ENCODE measurements around the gene PFKFB1.

Gene PFKFB1

DNA sequence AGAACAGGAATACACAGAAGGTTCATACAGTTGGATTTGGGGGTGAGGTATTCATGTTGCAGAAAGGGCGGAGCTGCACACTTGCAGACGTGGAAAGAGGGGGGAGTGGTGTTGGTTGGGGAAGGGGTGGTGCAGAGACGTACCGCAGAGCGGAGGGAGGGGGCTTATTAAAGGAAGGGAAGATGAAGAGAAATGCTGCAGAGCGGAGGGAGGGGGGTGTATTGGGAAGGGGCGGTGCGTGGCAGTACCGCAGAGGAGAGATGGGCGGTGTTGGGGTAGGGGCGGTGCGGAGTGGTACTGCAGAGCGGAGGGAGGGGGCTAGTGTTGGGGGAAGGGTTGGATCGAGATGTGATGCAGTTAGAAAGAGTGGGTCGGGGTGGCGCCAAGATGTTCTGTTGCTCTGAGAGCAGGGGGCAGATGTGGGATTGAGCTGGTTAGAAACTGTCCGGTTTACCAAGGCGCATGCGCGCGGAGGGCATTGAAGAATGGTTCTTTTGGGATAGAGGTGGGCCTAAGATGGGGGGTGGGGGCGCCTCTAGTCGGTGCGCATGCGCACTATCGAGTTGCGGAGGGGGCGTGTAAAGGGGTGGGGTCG is 72.5 kb downstream of the PFKFB1 start:
- peak; percentile 40 to 67 for DNase-seq

DNA sequence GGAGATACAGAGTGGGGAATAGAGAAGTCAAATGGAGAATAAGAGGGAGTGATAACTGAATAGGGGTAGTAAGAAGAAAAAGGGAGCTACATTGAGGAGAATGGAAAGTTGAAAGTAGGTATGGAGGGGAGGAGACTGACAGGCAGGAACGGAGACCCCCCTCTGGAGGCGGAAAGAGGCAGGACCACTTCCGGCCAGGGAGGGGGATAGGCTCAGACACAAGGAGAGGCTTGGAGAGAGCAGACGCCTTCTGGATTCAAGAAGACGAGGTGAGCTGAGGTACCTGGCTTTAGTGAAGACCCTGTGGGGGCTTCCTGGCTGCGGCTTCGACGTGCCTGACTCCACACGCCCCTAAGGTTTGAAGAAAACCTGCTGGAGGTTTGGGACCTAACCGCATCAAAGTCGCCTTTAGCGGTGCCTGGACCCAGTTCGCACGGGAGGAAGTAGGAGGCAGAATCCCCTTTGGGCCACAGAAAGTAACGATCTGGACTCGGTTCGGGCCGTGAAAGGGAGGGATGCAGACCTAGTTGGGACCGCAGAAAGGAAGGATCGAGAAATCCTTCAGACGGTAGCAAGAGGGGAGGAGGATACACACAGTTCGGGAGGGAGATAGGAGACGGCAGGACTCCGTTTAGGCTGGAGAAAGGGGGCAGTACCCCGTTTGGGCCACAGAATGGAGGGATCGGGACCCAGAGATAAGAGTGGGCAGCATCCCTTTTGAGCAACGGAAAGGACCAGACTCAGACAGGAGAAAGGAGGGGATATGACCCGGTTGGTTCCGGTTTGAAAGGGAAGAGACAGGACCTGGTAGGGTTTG is 73.2 kb downstream of the PFKFB1 start, which contains the start of gene TRO:
TSS of gene TRO (plus strand) at position 215 of the 817 bp plus-strand sequence. CDS start 1,423 bp downstream, outside the sequence.
- DNase-seq: peak in 1 of 2 donors; percentile 5

DNA sequence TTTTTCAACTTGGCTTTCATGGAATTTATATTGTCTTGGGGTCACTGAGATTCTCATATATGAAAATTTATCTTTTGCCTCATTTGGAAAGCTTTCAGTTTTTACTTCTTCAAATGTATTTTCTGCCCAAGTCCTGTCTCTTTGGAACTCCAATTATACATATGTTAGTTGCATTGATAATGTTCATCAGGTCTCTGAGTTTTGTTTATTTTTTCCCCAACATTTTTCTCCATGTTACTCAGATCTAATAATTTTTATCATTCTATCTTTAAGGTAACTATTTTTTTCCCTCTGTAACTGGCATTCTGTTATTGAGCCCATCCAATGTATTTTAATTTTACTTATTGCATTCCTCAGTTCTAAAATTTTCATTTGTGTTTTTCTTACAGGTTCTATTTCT is 84.0 kb downstream of the PFKFB1 start:
- DNase-seq: no peak

DNA sequence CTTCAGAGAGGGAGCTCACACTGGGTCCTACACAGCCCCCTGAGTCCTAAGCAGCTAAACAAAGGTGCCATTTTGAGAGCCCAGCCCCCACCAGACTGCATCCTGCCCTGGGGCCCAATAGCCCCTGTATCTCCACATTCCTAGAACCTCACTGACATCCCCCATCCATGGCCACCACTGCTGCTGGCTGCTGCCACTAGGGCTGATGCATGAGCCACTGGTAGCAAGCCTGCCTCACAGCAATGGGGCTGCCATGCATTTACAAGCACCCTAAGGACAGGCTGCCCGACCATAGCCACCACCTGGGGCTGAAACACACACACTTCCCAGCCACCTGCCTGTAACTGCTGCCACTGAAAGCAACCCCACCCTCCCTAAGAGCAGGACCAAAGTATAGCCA is 99.8 kb downstream of the PFKFB1 start:
- no peak for DNase-seq

DNA sequence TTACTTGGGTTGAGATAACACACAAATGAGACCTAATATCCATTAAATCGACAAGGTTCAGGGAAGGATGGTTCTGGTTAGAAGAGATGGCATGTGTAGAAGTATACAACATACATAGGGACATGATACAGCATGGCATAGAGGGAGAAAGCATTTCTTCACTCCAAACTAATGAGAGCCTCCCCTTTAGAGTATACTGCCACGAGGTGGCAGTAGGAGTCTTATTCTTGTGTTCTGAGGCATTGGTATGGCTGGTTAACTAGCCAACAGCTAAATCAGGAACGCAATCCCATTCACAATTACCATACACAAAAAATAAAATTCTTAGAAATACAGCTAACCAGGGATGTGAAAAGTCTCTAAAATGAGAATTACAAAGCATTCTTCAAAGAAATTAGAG is 102.4 kb downstream of the PFKFB1 start:
- DNase-seq: peak; percentile 16 to 36

DNA sequence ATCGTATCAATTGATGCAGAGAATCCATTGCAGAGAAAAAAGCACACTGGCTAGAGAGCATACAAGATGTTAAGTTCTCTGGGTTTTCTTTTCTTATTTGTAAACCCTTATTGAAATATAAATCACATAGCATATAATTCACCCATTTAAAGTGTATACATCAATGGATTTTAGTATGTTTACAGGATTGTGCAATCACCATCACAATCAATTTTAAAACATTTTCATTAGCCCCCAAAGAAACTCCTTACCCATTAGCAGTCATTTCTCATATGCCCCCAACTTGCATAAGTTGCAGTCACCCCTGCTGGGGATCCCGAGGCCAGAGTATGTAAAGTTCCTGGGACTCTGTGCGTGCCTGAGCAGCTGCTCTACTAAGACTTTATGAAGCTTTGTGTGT is 108.2 kb downstream of the PFKFB1 start:
- DNase-seq: no peak

Measured in stimulated activated CD4-positive, alpha-beta T cell treated with anti-CD3 and anti-CD28 coated beads, Interleukin-2, amount 100 ng/mL, for 24 hours (primary cell).